Measurements from ENCODE around the gene EYS.
A peak's percentile ranks its signal among the peaks of the same experiment; 100 is the strongest.

Gene EYS

DNA sequence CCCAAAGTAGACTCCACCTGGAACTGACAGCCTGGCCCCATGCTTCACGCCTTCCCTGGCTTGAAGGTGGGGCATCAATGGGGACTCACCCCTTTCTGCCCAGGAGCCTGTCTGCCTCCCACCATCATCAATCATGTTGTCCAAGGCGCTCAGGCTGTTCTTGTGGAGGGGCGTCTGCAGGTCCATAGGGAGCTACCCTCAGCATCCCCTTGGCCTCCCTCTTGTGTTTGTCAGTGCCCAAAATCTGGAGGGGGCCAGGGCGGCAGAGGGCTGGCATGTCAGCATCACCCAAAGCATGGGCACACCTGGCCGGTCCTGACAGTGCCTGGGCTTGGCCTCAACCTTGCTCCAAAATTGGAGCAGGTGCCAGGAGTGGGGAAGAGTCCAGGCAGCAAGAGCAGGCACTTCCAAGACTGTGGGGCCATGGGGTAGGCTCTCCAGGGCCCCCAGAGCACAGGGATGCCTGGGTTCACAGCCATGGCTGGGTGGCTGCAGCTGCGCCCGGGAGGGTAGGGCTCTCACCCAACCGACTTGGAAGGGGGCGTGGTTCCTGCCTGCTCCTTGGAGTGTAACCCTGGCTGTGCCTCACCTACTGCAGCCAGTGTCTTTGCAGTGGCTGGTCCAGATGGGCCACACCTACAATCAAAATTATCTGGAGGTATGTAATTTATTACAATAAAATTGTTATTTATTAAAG lies 903.4 kb downstream of the EYS start:
- DNase-seq: no peak

DNA sequence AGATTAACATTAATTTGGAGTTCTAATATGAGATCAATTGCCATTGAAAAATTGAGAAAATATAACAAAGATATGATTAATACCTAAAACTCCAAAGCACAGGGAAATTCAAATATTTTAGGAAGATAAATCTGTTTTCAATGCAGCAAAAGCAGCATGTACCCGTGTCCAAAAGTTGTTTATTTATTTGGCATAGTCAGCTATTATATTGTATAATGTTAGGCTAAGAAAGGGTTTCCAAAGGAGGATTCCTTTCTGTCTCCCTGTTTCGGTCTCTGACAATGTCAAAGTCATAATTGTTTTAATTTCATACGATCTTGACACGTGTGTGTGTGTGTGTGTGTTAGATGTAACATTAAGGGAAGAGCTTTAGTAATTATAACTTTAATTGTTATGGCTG lies 914.5 kb downstream of the EYS start:
- DNase-seq: no peak

- DNase-seq: no peak
Observed at GRCh38 chr6:64789476-64789875, 917.5 kb downstream of the EYS start.

DNA sequence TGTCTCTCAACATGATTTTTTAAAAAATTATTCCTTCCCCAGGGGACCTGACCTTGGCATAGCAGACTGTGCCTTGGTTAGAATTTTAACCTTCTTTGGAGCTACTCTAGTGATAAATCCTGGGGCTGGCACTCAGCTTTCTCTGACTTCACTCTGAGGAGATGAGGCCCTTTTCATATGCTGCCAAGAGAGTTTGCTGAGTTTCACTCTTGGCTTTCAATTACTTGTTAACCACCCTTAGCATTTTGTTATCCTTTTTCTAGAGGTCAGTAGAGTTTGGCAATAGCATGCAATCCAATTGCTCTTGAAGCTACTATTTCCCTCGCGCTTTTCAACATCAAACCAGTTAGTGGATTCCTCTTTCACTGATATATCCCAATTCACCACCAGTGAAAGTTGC lies 920.3 kb downstream of the EYS start:
- no peak for DNase-seq

- DNase-seq: no peak
Observed at GRCh38 chr6:64782877-64783276, 924.1 kb downstream of the EYS start.

DNA sequence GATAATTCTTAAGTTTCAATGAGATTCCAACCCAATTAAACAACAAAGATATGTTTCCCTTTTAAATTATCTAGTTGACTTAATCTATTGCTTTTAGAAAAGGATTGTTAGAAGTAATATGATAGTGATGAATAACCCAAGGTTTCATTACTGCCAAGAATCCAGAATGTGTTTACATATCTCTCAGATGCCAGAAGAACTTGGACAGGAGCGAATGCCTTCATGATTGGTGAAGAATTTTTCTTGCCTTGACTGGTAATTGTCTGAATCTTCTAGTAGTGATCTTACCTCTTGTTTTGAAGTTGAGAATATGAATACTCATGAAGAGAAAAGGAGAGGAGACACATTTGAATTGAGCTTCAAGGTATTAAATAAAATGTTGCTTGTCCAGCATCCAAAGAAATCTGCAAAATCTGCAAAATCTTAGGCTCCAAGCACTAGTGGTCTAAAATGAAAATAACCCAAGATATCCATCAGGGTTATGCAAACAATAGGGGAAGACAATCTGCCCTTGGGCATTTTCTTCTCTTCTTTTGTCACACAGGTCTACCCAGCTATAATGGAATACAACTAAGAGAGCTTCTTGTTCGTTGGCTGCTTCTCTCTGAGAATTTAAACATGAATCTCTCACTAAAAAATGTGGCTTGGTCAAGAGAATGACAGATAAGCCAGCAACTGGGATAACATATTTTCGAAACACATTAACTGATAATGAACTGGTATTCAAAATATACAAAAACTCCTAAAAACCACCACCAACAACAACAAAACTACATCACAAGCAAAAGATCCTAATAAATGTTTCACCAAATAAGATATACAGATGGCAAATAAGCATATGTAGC lies 928.9 kb downstream of the EYS start:
- DNase-seq: no peak

DNA sequence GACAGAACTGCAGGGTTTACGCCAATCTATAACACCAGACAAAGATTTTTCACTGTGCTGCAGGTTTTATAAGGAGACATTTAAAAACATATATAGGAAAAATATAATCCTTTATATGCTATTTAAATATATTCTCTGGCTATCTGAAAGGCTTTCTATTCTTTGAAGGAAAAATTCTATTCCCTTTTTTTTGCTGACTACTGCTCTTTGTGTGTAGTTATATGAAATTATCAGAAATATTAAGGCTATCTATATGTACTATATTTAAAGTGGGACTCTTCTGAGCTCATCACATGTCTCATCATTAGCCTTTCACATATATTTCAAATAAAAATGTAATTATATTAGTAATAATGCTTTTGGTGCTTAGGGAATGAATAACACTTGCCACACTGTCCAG lies 930.7 kb downstream of the EYS start:
- DNase-seq: no peak

DNA sequence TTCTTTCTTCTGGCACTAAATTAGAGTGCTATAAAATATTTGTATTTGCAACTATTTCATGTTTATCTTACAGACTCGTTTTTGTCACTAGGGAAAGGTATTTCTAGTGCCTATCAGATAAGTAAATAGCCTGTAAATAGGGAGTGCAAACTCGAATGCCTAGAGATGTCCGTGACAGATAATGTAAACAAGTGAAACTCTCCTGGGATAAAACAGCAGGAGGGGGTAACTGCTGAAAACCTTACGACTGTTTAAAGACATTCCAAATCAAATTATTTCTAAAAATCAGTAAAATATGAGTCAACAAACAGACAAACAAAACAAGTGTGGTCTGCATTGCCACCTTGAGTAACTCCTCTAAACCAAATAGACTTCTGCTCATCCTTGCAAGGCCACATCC lies 932.1 kb downstream of the EYS start:
- no peak for DNase-seq

- no peak for DNase-seq
Observed at GRCh38 chr6:64750910-64751309, 956.1 kb downstream of the EYS start.

GRCh38 chr6:64737418-64737817 lies 969.6 kb downstream of the EYS start:
- DNase-seq: no peak

GRCh38 chr6:64736421-64736950 lies 970.5 kb downstream of the EYS start:
- no peak for DNase-seq

DNA sequence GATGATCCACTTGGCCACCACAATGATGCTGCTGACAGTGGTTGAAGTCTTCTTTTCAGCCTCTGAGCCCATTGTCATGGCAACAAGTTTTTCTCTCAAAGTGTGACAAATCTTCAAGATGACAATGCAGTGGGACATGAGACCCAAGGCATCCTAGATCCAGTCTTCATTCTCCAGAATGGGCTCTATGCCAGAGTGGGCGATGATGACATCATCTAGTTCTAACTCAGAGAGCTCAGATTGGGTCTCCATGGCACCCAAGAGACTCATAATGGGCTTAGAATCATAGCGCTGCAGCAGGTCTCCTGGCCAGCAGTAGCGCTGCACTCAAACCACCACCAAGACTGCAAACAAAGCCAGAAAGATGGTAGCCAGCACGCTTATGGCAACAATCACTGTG lies 973.6 kb downstream of the EYS start:
- no peak for DNase-seq

- no peak for DNase-seq
Observed at GRCh38 chr6:64732888-64733287, 974.1 kb downstream of the EYS start.

- DNase-seq: no peak
Observed at GRCh38 chr6:64729522-64729921, 977.5 kb downstream of the EYS start.

DNA sequence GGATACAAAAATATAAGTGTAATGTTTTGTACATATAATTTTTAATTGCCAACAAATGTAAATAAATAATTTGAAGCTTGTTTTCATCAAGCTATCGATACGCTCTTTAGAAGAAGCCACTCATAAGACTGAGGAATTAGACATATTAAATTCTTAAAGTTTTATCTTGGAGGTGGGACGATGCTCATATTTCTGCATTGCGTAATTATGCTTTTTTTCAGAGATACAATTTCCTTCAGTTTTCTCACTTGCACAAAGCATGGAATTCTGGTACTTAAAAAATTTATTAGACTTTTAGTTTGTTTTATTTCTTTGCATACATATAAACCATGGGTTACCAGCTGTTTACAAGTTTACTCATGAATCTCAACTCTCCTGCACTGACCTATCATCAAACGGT lies 980.0 kb downstream of the EYS start:
- no peak for DNase-seq

- no peak for DNase-seq
Observed at GRCh38 chr6:64724091-64724490, 982.9 kb downstream of the EYS start.

DNA sequence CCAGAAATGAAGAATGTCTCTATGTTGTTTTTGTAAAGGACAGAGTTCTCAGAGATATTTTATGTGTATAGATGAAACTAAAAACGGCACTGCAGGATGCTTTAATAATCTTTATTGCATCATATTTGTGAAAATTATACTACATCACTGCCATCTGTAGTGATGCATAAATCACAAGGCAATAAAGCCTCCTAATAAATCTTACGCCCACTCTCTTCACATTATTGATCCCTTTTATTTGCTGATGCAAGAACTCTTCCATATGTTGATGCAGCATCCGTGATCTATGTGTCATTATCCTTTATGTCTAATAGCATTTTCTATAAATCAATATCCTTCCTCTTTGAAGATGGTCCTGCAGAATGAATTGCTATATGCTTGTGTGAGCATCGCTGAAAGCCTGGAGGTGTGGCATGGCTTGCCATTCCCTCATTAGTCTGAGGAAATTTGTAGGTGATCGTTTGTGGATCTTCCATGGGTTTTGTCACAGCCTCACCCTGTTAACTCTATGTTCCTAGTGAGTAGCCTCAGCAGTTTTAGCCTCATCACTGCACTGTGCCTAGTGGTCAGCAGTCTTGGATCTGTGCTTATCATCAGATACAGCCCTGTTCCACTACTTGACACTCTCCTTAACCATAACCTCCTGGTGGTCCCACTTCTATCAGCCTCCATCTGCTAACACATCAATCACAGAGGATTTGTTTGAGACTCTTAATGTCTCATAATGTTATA lies 983.5 kb downstream of the EYS start:
- DNase-seq: peak in 1 of 3 experiments; percentile 27

DNA sequence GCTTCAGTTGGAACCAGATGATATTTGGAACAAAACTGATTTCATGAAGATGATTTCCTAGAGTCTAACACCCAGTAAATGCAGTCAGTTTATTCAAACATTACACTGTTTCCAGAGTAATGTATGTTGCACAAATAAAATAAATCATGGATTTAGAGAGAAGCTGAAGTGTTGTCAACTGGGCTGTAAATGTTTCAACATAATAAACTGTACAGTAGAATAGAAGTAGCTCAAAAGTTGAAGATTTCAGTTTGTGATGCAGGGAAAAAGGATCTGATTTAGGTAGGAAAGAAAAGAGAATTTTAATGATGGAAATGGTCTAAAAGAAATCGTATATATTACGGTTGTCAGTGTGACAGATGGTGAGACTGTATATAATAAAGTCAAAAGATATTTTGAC lies 985.2 kb downstream of the EYS start:
- no peak for DNase-seq

DNA sequence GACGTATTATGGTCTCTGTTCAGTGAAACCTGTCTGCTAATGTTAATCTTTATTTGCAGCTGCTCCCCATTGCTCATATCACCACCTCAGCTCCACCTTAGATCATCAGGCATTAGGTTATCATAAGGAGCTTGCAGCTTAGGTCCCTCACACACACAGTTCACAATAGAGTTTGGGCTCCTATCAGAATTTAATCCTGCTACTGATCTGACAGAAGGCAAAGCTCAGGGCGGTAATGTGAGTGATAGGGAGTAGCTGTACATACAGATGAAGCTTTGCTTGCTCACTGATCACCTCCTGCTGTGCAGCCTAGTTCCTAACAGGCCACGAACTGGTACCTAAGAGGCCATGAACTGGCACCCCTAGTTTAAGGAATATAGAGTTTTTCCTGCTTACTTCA lies 989.7 kb downstream of the EYS start:
- DNase-seq: no peak

- DNase-seq: no peak
Observed at GRCh38 chr6:64715624-64716023, 991.4 kb downstream of the EYS start.

DNA sequence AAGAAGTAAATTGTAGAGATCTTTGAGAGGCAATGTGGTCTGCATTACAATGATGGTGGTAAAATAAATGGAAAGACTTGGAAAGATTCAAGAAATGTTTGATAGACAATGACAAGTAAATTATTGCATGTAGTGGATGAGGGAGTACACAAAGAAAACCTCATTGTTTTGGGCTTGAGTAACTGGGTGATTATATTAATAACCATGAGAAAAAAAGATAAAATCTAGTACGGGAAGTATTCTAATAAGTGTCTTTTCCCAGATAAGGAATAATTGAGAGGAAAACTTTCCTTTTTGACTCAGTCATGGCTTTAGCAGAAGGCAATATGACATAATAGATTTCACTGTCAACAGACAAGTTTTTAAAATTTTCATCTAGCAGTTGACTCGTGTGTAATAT lies 993.0 kb downstream of the EYS start:
- no peak for DNase-seq

- DNase-seq: no peak
Observed at GRCh38 chr6:64713175-64713574, 993.9 kb downstream of the EYS start.

DNA sequence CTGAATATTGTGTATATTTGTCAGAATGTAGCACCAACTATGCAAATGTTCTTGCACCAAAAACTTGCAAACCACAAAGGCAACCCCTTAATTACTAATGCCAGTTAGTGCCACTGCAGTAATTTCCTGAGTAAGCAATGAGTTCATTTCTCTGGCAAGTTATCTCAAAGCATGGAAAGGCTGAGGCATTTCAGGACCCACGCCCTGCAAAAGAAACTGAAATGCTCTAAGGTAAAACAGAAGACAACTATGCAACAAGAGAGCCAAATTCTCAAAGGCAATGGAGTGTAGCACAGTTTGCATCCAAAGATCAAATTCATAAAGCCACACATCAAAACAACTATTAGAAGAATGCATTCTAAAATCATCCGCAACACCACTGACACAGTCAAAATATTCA lies 994.4 kb downstream of the EYS start:
- no peak for DNase-seq

- no peak for DNase-seq
Observed at GRCh38 chr6:64703922-64704321, 1003.1 kb downstream of the EYS start.
